IMR-90 (cell line): ENCODE results near the gene CAMTA1. TPM values are rescaled to one million over a fixed set of nuclear protein-coding genes. Genes with fewer than 3 reads are reported as not detected.

Experiments
- ATAC-seq: fragments of 200-7000 bp; cut with Tn5 transposase; 2 replicates; pipeline ENCODE4 v1.9.1; 2020; ENCODE audit warnings: low read depth, mild to moderate bottlenecking, moderate library complexity
- BruUV-seq: library from RNA; stranded (reverse); fragments of 400-500 nt; replicated peaks from 2 replicates; lab custom pipeline; 2021; lab: Mats Ljungman, UMichigan
- CTCF ChIA-PET: fragments of 300-600 bp; formaldehyde crosslinking; extraction: SDS; loops from one replicate; lab custom pipeline; 2021; ENCODE audit warnings: antibody characterized with exemption; lab: Yijun Ruan, JAX
- POLR2A ChIA-PET: fragments of 300-600 bp; sonication (Branson Sonifier 250); formaldehyde crosslinking; loops from one replicate; lab custom pipeline; 2022; ENCODE audit warnings: antibody characterized with exemption; ENCODE audit not compliant: unreplicated experiment; lab: Charles Lee
- DNase-seq: peaks from one replicate; pipeline ENCODE4 v3.0.0; 2013
- H2AFZ ChIP-seq: replicated peaks from 2 replicates; pipeline ENCODE3; 2013; ENCODE audit warnings: low read length, mild to moderate bottlenecking; ENCODE audit not compliant: poor library complexity
- H2AK5ac ChIP-seq: 2 replicates; pipeline ENCODE4 v1.6.1; 2013; ENCODE audit warnings: low read depth, low read length, inconsistent platforms
- H2AK9ac ChIP-seq: replicated peaks from 2 replicates; pipeline ENCODE3; 2013; ENCODE audit warnings: mild to moderate bottlenecking, low read depth, low read length, moderate library complexity; ENCODE audit not compliant: poor library complexity
- H2BK120ac ChIP-seq: 2 replicates; pipeline ENCODE4 v1.6.1; 2013; ENCODE audit warnings: low read depth, low read length, inconsistent platforms
- H2BK15ac ChIP-seq: 3 replicates; pipeline ENCODE4 v1.6.1; 2013; ENCODE audit warnings: low read depth, low read length, inconsistent platforms
- H2BK20ac ChIP-seq: 2 replicates; pipeline ENCODE4 v1.6.1; 2013; ENCODE audit warnings: low read depth, mild to moderate bottlenecking, inconsistent platforms, low read length, moderate library complexity
- H2BK5ac ChIP-seq: 2 replicates; pipeline ENCODE4 v1.6.1; 2013; ENCODE audit warnings: mild to moderate bottlenecking, low read depth, low read length, inconsistent platforms; ENCODE audit not compliant: poor library complexity, severe bottlenecking
- H3K14ac ChIP-seq: replicated peaks from 2 replicates; pipeline ENCODE4 v1.6.1; 2013; ENCODE audit warnings: low read depth, low read length, inconsistent platforms
- H3K18ac ChIP-seq: 2 replicates; pipeline ENCODE4 v1.6.1; 2013; ENCODE audit warnings: low read depth, low read length, control low read depth
- H3K23ac ChIP-seq: 2 replicates; pipeline ENCODE4 v1.6.1; 2013; ENCODE audit warnings: low read depth, low read length, inconsistent platforms
- H3K27ac ChIP-seq: 2 replicates; pipeline ENCODE4 v1.5.1; 2013; ENCODE audit warnings: mild to moderate bottlenecking, control low read depth, low read length; ENCODE audit not compliant: insufficient read depth
- H3K27me3 ChIP-seq: 2 replicates; pipeline ENCODE4 v1.6.1; 2013; ENCODE audit warnings: low read length; ENCODE audit not compliant: control insufficient read depth, insufficient read depth
- H3K36me3 ChIP-seq: 2 replicates; pipeline ENCODE4 v1.6.1; 2013; ENCODE audit warnings: low read length, mixed read lengths; ENCODE audit not compliant: control insufficient read depth, insufficient read depth
- H3K4ac ChIP-seq: 2 replicates; pipeline ENCODE4 v1.6.1; 2013; ENCODE audit warnings: low read depth, low read length, inconsistent platforms
- H3K4me1 ChIP-seq: 2 replicates; pipeline ENCODE4 v1.6.1; 2013; ENCODE audit warnings: low read length, mixed read lengths; ENCODE audit not compliant: control insufficient read depth, insufficient read depth
- H3K4me2 ChIP-seq: 2 replicates; pipeline ENCODE4 v1.6.1; 2013; ENCODE audit warnings: low read depth, mild to moderate bottlenecking, control low read depth, low read length, moderate library complexity
- H3K4me3 ChIP-seq: 2 replicates; pipeline ENCODE4 v1.5.1; 2013; ENCODE audit warnings: low read depth, mild to moderate bottlenecking, control low read depth, low read length, moderate library complexity; ENCODE audit not compliant: insufficient read depth
- H3K56ac ChIP-seq: 2 replicates; pipeline ENCODE4 v1.6.1; 2013; ENCODE audit warnings: low read length, inconsistent platforms; ENCODE audit not compliant: insufficient read depth; ENCODE audit errors: extremely low read depth
- H3K79me1 ChIP-seq, 2 experiments: 2 replicates each; pipeline ENCODE4 v1.6.1; 2013; ENCODE audit warnings: low read length in 2 of 2, inconsistent platforms in 1 of 2, low read depth in 1 of 2
- H3K9ac ChIP-seq: 2 replicates; pipeline ENCODE4 v1.6.1; 2013; ENCODE audit warnings: low read depth, low read length, control low read depth
- H3K9me1 ChIP-seq: 2 replicates; pipeline ENCODE4 v1.6.1; 2013; ENCODE audit warnings: low read length, inconsistent platforms; ENCODE audit not compliant: insufficient read depth
- H3K9me3 ChIP-seq: 2 replicates; pipeline ENCODE4 v1.6.1; 2013; ENCODE audit warnings: low read length; ENCODE audit not compliant: control insufficient read depth, insufficient read depth
- H4K20me1 ChIP-seq: 2 replicates; pipeline ENCODE4 v1.6.1; 2013; ENCODE audit warnings: low read length, inconsistent platforms; ENCODE audit not compliant: insufficient read depth
- H4K5ac ChIP-seq: 2 replicates; pipeline ENCODE4 v1.6.1; 2013; ENCODE audit warnings: mild to moderate bottlenecking, low read depth, low read length, control low read depth
- H4K8ac ChIP-seq, 2 experiments: 2 replicates each; pipeline ENCODE4 v1.6.1; 2013; ENCODE audit warnings: low read depth in 2 of 2, low read length in 2 of 2, control low read depth in 1 of 2, inconsistent platforms in 1 of 2
- H4K91ac ChIP-seq: 2 replicates; pipeline ENCODE4 v1.6.1; 2013; ENCODE audit warnings: low read depth, low read length, inconsistent platforms; ENCODE audit not compliant: insufficient read depth
- BHLHE40 ChIP-seq: fragments of 150-350 bp; IDR thresholded peaks from 2 replicates; pipeline ENCODE4 v1.6.1; 2016; ENCODE audit warnings: mild to moderate bottlenecking, low read depth, low read length
- CEBPB ChIP-seq: IDR thresholded peaks from 2 replicates; pipeline ENCODE4 v1.6.1; 2012; ENCODE audit warnings: low read depth, low read length, improper control_type of control experiment
- CHD1 ChIP-seq: IDR thresholded peaks from 2 replicates; pipeline ENCODE4 v1.6.1; 2012; ENCODE audit warnings: low read depth, low read length, improper control_type of control experiment
- CTCF ChIP-seq: conservative IDR thresholded peaks from 2 replicates; pipeline ENCODE4 v1.5.1; 2012; ENCODE audit warnings: mild to moderate bottlenecking, low read depth, low read length, improper control_type of control experiment
- ELK1 ChIP-seq: fragments of 150-350 bp; IDR thresholded peaks from 2 replicates; pipeline ENCODE4 v1.6.1; 2016; ENCODE audit warnings: low read depth, mild to moderate bottlenecking, low read length, moderate library complexity, borderline replicate concordance
- FOS ChIP-seq: fragments of 150-350 bp; IDR thresholded peaks from 2 replicates; pipeline ENCODE4 v1.6.1; 2016; ENCODE audit warnings: low read depth, low read length
- MAFK ChIP-seq: IDR thresholded peaks from 2 replicates; pipeline ENCODE4 v1.6.1; 2012; ENCODE audit warnings: low read depth, low read length, improper control_type of control experiment
- MAZ ChIP-seq: IDR thresholded peaks from 2 replicates; pipeline ENCODE4 v1.6.1; 2012; ENCODE audit warnings: low read depth, mild to moderate bottlenecking, low read length, improper control_type of control experiment, moderate library complexity, borderline replicate concordance
- MXI1 ChIP-seq: IDR thresholded peaks from 2 replicates; pipeline ENCODE4 v1.6.1; 2012; ENCODE audit warnings: low read depth, mild to moderate bottlenecking, low read length, moderate library complexity, borderline replicate concordance
- NFE2L2 ChIP-seq: fragments of 150-350 bp; IDR thresholded peaks from 2 replicates; pipeline ENCODE4 v1.6.1; 2016; ENCODE audit warnings: low read depth, mild to moderate bottlenecking, low read length
- POLR2A ChIP-seq: IDR thresholded peaks from 2 replicates; pipeline ENCODE4 v1.6.1; 2012; ENCODE audit warnings: mild to moderate bottlenecking, low read depth, low read length
- RAD21 ChIP-seq: IDR thresholded peaks from 2 replicates; pipeline ENCODE4 v1.6.1; 2012; ENCODE audit warnings: low read length, improper control_type of control experiment
- RCOR1 ChIP-seq: IDR thresholded peaks from 2 replicates; pipeline ENCODE4 v1.6.1; 2012; ENCODE audit warnings: mild to moderate bottlenecking, low read length, improper control_type of control experiment; ENCODE audit not compliant: insufficient replicate concordance
- RFX5 ChIP-seq: IDR thresholded peaks from 2 replicates; pipeline ENCODE4 v1.8.0; 2012; ENCODE audit warnings: low read depth, mild to moderate bottlenecking, low read length, moderate library complexity
- SMC3 ChIP-seq: fragments of 150-350 bp; IDR thresholded peaks from 2 replicates; pipeline ENCODE4 v1.6.1; 2016; ENCODE audit warnings: low read depth, mild to moderate bottlenecking, antibody characterized with exemption, low read length, moderate library complexity
- USF2 ChIP-seq: fragments of 150-350 bp; IDR thresholded peaks from 2 replicates; pipeline ENCODE4 v1.6.1; 2017; ENCODE audit warnings: mild to moderate bottlenecking, antibody characterized with exemption, low read length, low read depth
- WGBS, 2 experiments: methylation state at CpG; one replicate each; pipeline versions ENCODE4 v1.1.5 to v1.1.7; 2013; ENCODE audit warnings: missing lambda C conversion rate in 2 of 2; ENCODE audit not compliant: insufficient read length in 1 of 2; ENCODE audit errors: extremely low coverage in 2 of 2; 5-methylcytosine and 5-hydroxymethylcytosine counted together
- dilution Hi-C: fragments of 300-500 bp; cut with HindIII; formaldehyde crosslinking; loops from one replicate; pipeline ENCODE4 v1.14.3; 2018; ENCODE audit warnings: low sequenced_read_pairs; ENCODE audit not compliant: unreplicated experiment
- in situ Hi-C: fragments of 300-500 bp; cut with MboI; formaldehyde crosslinking; loops from 3 replicates; pipeline ENCODE4 v1.14.3; 2019; ENCODE audit warnings: low sequenced_read_pairs, inconsistent platforms, mixed read lengths
- intact Hi-C: fragments of 100-400 bp; cut with micrococcal nuclease; formaldehyde crosslinking; loops from 2 replicates; pipeline ENCODE4 v1.10.0; 2022
- polyA plus RNA-seq, 3 experiments: library from polyadenylated mRNA; depleted of rRNA; stranded (reverse); fragments of >200 nt; gene quantifications; 2 replicates each; pipeline ENCODE4 v1.2.3, GENCODE V29; 2012; ENCODE audit warnings: low replicate concordance in 1 of 3
- total RNA-seq: library from RNA; depleted of rRNA; stranded (reverse); fragments of >200 nt; gene quantifications from 2 replicates; pipeline ENCODE4 v1.2.3, GENCODE V29; 2012

The CAMTA1 gene
- total and polyA plus RNA-seq, 2 of the 4 experiments (the other 2 are of a cell fraction), result 35.5 to 74.3 TPM

GRCh38 chr1:6975331-6976043 lies 190.2 kb downstream of the CAMTA1 start:
- H3K36me3 ChIP-seq, result no peaks in the 10 kb centered on the region
- H3K14ac ChIP-seq, result no peak overlapping the region
- no peak overlapping the region for H2BK20ac ChIP-seq
- no peak overlapping the region for H2AK9ac ChIP-seq
- H3K27ac ChIP-seq, result no peak overlapping the region
- H2BK5ac ChIP-seq, result no peak overlapping the region
- H3K9me1 ChIP-seq, result no peaks in the 10 kb centered on the region
- no peak overlapping the region for H2AK5ac ChIP-seq
- ChIA-PET CTCF (no interaction called here), POLR2A (no interaction called here)
- dilution Hi-C loops, result no loop called here
- in situ Hi-C loops, result no loop called here
- no TSS peak for BruUV-seq
- no peak overlapping the region for H3K4me3 ChIP-seq
- intact Hi-C loops, result no loop called here
- no peak overlapping the region for H3K9ac ChIP-seq
- H2BK120ac ChIP-seq, result no peak overlapping the region
- H3K56ac ChIP-seq, result no peak overlapping the region
- WGBS, 2 experiments, result 80% methylated on average over 4 of the region's 16 CpGs; no CpG with 5 or more reads in 1 of the 2 experiments
- H3K27me3 ChIP-seq, result peaks cover 28% of the 10 kb centered on the region
- no peak overlapping the region for H3K4ac ChIP-seq
- H3K23ac ChIP-seq, result no peak overlapping the region
- no peak overlapping the region for H4K8ac ChIP-seq
- H3K18ac ChIP-seq, result no peak overlapping the region
- H4K5ac ChIP-seq, result no peak overlapping the region
- DNase-seq (no peak), ATAC-seq (no peak)
- H4K91ac ChIP-seq, result no peak overlapping the region
- no peak overlapping the region for H2AFZ ChIP-seq
- no peak overlapping the region; the same call in 1 of the 2 replicates for H3K4me2 ChIP-seq
- H4K20me1 ChIP-seq, result no peaks in the 10 kb centered on the region
- H3K79me1 ChIP-seq, result no peaks in the 10 kb centered on the region
- no peaks in the 10 kb centered on the region for H3K4me1 ChIP-seq
- H2BK15ac ChIP-seq, result no peak overlapping the region
- TF ChIP-seq BHLHE40, result no peak
- TF ChIP-seq FOS, result no peak
- no peak for TF ChIP-seq SMC3
- no peak for TF ChIP-seq POLR2A
- TF ChIP-seq RCOR1, result no peak
- TF ChIP-seq ELK1, result no peak
- no peak for TF ChIP-seq RAD21
- TF ChIP-seq CTCF, result no peak
- TF ChIP-seq RFX5, result no peak
- TF ChIP-seq USF2, result no peak
- TF ChIP-seq CEBPB, result no peak
- no peak for TF ChIP-seq NFE2L2
- TF ChIP-seq MAFK, result no peak
- TF ChIP-seq MAZ, result no peak
- no peak for TF ChIP-seq CHD1
- no peak for TF ChIP-seq MXI1
- no peaks in the 10 kb centered on the region for H3K9me3 ChIP-seq
